ENCODE measurements around the gene WBP11. TPM values are rescaled to one million over a fixed set of nuclear protein-coding genes. Genes with fewer than 3 reads are reported as not detected.

Gene WBP11
- 112 and 117 TPM in 2 replicates for total RNA-seq
- long read RNA-seq, partial matches to known transcripts: 14 of 29 reads
- long read RNA-seq, other reads (novel, unspliced or antisense): 15 of 29 reads

- peaks cover 6% of the 10 kb centered on the region for H3K36me3 Mint-ChIP-seq (ENCODE audit: insufficient read depth)
- peak; percentile 88 for DNase-seq (ENCODE audit: low spot score, unreplicated experiment)
- no peaks in the 10 kb centered on the region for H3K27me3 Mint-ChIP-seq
- no peak within 1 kb of the TSS for H3K4me3 Mint-ChIP-seq (ENCODE audit: low read depth)
- no peaks in the 10 kb centered on the region for H3K9me3 Mint-ChIP-seq (ENCODE audit: low read depth)
- TF ChIP-seq CTCF (IDR thresholded peaks at IDR 0.05; ENCODE audit: unreplicated experiment): no peak
- peaks cover 16% of the 10 kb centered on the region for H3K4me1 Mint-ChIP-seq (ENCODE audit: low read depth)
- no peak within 1 kb of the TSS for H3K27ac Mint-ChIP-seq
Measured at GRCh38 chr12:14803011-14803829, at the start of gene WBP11, which contains the start of gene C12orf60. WBP11 (minus strand) TSS chr12:14803478; CDS start chr12:14801383, 2,095 bp downstream. C12orf60 (plus strand) TSS chr12:14803670; CDS start chr12:14822936, 19,266 bp downstream.

- H3K36me3 Mint-ChIP-seq (ENCODE audit: insufficient read depth): no peaks in the 10 kb centered on the region
- peaks cover 11% of the 10 kb centered on the region for H3K9me3 Mint-ChIP-seq (ENCODE audit: low read depth)
- TF ChIP-seq CTCF (IDR thresholded peaks at IDR 0.05; ENCODE audit: unreplicated experiment): no peak
- peaks cover 10% of the 10 kb centered on the region for H3K4me1 Mint-ChIP-seq (ENCODE audit: low read depth)
- H3K4me3 Mint-ChIP-seq (ENCODE audit: low read depth): no peak overlapping the region
- H3K27ac Mint-ChIP-seq: no peak overlapping the region
- DNase-seq (ENCODE audit: low spot score, unreplicated experiment): no peak
- H3K27me3 Mint-ChIP-seq: no peaks in the 10 kb centered on the region
Measured at GRCh38 chr12:14852880-14853279, 49.6 kb upstream of the WBP11 start.

- Mint-ChIP-seq H3K27ac (no peak overlapping the region), H3K9me3 (ENCODE audit: low read depth) (no peaks in the 10 kb centered on the region), H3K4me3 (ENCODE audit: low read depth) (no peak overlapping the region), H3K36me3 (ENCODE audit: insufficient read depth) (no peaks in the 10 kb centered on the region), H3K4me1 (ENCODE audit: low read depth) (peaks cover 16% of the 10 kb centered on the region), H3K27me3 (no peaks in the 10 kb centered on the region)
- TF ChIP-seq CTCF (IDR thresholded peaks at IDR 0.05; ENCODE audit: unreplicated experiment): no peak
- DNase-seq (ENCODE audit: low spot score, unreplicated experiment): no peak
Measured at GRCh38 chr12:14850929-14851663, 47.8 kb upstream of the WBP11 start.

- no peak for DNase-seq (ENCODE audit: low spot score, unreplicated experiment)
- Mint-ChIP-seq H3K4me3 (ENCODE audit: low read depth) (no peak overlapping the region), H3K4me1 (ENCODE audit: low read depth) (peaks cover 14% of the 10 kb centered on the region), H3K27ac (no peak overlapping the region), H3K27me3 (no peaks in the 10 kb centered on the region), H3K36me3 (ENCODE audit: insufficient read depth) (no peaks in the 10 kb centered on the region), H3K9me3 (ENCODE audit: low read depth) (no peaks in the 10 kb centered on the region)
- TF ChIP-seq CTCF (IDR thresholded peaks at IDR 0.05; ENCODE audit: unreplicated experiment): no peak
Measured at GRCh38 chr12:14849661-14850060, 46.4 kb upstream of the WBP11 start.

- no peaks in the 10 kb centered on the region for H3K9me3 Mint-ChIP-seq (ENCODE audit: low read depth)
- no peaks in the 10 kb centered on the region for H3K27me3 Mint-ChIP-seq
- peaks cover 21% of the 10 kb centered on the region for H3K4me1 Mint-ChIP-seq (ENCODE audit: low read depth)
- no peaks in the 10 kb centered on the region for H3K36me3 Mint-ChIP-seq (ENCODE audit: insufficient read depth)
- no peak overlapping the region for H3K27ac Mint-ChIP-seq
- DNase-seq (ENCODE audit: low spot score, unreplicated experiment): no peak
- no peak overlapping the region for H3K4me3 Mint-ChIP-seq (ENCODE audit: low read depth)
- TF ChIP-seq CTCF (IDR thresholded peaks at IDR 0.05; ENCODE audit: unreplicated experiment): no peak
Measured at GRCh38 chr12:14846876-14847580, 43.8 kb upstream of the WBP11 start.
